Parietal lobe (tissue), 2 donors: ENCODE results near the gene CLIC5. TPM values are rescaled to one million over a fixed set of nuclear protein-coding genes. Genes with fewer than 3 reads are reported as not detected.

Experiments
- small RNA-seq: library from RNA; depleted of rRNA; stranded (forward); fragments of <200 nt; gene quantifications from one replicate; pipeline ENCODE3, GENCODE V24; 2014; ENCODE audit warnings: low replicate concordance
- total RNA-seq: library from RNA; depleted of rRNA; stranded (reverse); fragments of >200 nt; gene quantifications from one replicate; pipeline ENCODE4 v1.2.3, GENCODE V29; 2014

Gene CLIC5
- total RNA-seq: 1.9 TPM

GRCh38 chr6:46015119-46015968 is at the start of gene CLIC5:
TSS of gene CLIC5 (minus strand) at chr6:46015860. CDS start at chr6:46015542, 318 bp downstream.

Small RNAs within 50 kb of the gene (small RNA-seq; reads per million reads assigned to genes)
- gene RNU6-754P: not detected

Other genes with a start within 250 kb of the CLIC5 start
- gene ENPP4, start 114.1 kb upstream of the CLIC5 start, total RNA-seq: 19.7 TPM
- gene ENPP5, start 155.1 kb upstream of the CLIC5 start, total RNA-seq: 5.0 TPM